GM19463 (cell line): ENCODE measurements around the gene BTBD7.

ENCODE experiments used
- ATAC-seq: cut with Tn5 transposase; IDR thresholded peaks from one replicate; pipeline ENCODE4 v1.9.1; 2021; ENCODE audit warnings: mild to moderate bottlenecking, moderate library complexity; ENCODE audit not compliant: unreplicated experiment

The BTBD7 gene

GRCh38 chr14:93302688-93303581 is 29.9 kb downstream of the BTBD7 start:
- no peak for ATAC-seq

GRCh38 chr14:93301821-93302447 is 30.9 kb downstream of the BTBD7 start:
- no peak for ATAC-seq

- ATAC-seq, result no peak
These were observed 33.0 kb downstream of the BTBD7 start for GRCh38 chr14:93299866-93300265.

GRCh38 chr14:93299416-93299815 is 33.4 kb downstream of the BTBD7 start:
- ATAC-seq, result no peak

DNA sequence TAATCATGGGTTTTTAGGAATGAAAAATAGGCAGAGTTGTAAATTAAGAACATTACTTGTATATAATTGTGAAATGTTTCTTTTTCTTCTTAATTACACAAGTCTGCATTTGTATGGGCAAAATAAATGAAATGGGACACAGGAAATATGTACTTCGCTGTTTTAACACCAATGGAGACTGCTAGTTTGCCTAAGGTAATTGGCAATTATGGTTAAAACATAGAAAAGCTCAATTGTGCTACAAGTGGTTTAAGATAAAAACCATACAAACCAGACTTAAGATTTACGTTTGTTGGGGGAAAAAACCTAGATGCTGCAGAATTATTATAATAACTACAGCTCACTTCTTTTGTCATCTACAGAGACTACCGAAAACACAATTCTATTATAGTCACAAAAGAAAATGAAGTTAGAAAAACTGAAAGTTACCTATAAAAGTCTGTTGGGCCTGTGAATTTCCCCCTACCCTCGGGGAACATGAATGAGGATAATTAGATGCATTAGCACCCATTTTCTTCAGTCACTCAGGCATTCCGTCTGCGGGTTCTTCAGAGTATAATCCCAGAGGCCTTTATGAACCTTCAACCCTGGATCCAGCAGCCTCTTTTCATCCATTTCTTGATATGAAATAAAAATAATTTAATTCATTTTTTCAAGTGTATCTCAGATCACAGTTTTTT is 37.2 kb downstream of the BTBD7 start:
- ATAC-seq, result no peak

- ATAC-seq, result no peak
These were observed 46.5 kb downstream of the BTBD7 start for GRCh38 chr14:93286212-93286890.

- no peak for ATAC-seq
These were observed 47.8 kb downstream of the BTBD7 start for GRCh38 chr14:93285044-93285443.

DNA sequence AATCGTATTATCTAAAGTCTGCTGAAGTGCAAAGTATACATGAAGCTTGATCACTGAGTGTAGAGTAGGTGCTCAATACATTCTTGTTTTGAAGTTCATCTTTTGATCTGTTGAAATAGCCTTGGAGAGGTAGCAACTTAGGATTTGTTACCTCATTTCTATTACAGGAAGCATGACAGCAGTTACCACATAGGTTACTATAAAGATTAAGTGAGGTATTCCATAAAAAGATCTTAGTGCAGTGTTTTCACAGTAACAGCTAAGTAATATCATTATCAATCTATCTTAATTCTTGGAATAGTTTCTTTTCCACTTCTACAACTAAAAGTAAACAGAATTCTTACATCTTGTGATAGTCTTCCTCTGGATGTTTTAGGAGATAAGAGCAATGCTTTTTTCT is 50.9 kb downstream of the BTBD7 start:
- no peak for ATAC-seq

- no peak for ATAC-seq
These were observed 52.1 kb downstream of the BTBD7 start for GRCh38 chr14:93280743-93281142.

- ATAC-seq, result no peak
These were observed 56.7 kb downstream of the BTBD7 start for GRCh38 chr14:93276031-93276716.

DNA sequence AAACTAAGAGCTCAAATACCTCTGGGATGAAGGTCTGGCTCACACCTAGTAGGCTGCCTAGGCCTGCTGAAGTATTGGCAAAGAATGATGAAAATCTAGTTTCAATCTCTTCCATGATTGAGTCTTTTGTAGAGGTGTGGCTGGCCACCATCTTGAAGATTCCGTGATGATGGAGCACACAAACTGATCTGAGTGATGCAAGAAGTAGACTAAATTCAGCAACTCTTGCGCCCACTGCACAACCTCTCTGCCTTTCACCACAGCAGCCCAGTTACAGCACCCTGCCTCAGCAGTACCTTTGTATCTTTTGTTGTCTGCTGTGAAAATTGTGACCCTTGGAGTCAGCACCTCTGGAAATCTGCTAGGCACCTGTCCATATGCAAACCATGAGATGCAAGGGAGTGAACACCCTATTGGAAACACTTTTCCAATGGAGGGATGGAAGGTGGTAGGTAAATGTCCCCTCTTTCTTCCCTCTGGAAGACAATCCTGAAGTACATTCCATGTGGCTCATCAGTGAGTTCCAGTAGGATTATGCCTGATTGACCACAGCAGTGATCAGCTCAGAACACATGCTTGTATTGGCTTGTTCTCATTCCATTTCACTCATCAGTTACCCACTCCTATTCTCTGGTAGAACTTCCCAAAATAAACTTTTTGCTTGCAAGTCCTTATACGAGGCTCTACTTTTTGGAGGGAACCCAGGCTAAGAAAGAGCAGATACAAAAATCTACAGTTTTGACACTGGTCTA is 58.6 kb downstream of the BTBD7 start:
- ATAC-seq, result no peak

GRCh38 chr14:93271111-93271510 is 61.7 kb downstream of the BTBD7 start:
- no peak for ATAC-seq

- no peak for ATAC-seq
These were observed 63.3 kb downstream of the BTBD7 start for GRCh38 chr14:93269341-93270068.

DNA sequence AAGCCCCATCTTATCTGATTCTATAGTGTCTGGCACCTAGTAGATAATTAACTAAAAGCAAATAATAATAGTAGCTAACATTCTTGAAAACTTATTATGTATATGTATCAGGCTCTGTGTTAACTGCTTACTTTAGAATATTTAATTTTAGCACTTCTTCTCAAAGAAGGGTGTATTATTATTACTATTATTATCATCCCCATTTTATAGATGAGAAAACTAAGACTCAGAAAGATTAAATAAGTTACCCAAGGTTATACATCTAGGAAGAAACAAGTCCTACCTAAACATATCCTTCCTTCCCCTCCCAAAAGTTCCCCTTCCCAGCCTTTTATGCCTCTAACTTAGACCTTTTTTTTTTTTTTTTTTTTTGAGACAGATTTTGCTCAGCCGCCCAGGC is 64.4 kb downstream of the BTBD7 start:
- no peak for ATAC-seq

- no peak for ATAC-seq
These were observed 65.6 kb downstream of the BTBD7 start for GRCh38 chr14:93267149-93267711.

DNA sequence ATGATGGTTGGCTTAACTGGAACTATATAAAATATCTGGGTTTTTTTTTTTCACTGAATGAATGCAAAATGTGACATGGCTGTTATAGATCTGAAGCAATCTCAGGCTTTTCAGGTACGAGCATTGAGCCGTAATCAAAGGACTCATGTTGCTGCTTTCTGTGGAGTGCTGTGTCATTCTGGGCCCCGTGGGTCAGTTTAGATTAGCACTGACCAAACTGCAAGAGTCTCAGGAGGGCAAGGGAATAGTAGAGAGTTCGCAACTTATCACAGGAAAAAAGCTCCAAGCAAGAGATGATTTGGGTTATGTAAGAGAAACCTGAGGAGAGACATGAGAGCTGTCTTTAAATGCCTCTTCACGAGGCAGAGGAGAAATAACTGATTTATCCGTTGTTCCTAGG is 66.7 kb downstream of the BTBD7 start:
- ATAC-seq, result no peak

- no peak for ATAC-seq
These were observed 69.4 kb downstream of the BTBD7 start for GRCh38 chr14:93263416-93263815.

GRCh38 chr14:93262446-93262845 is 70.4 kb downstream of the BTBD7 start:
- ATAC-seq, result no peak
